Activated CD4-positive, alpha-beta T cell treated with anti-CD3 and anti-CD28 coated beads for 4 hours (primary cell): ENCODE results near the gene CDH23.

Experiments
- DNase-seq, 2 donors: peaks; one replicate each; pipeline ENCODE4 v3.0.0-alpha.2; 2020

Gene CDH23

GRCh38 chr10:71647526-71648253, 251.0 kb downstream of the CDH23 start:
- DNase-seq: no peak

GRCh38 chr10:71648254-71648932, 251.7 kb downstream of the CDH23 start:
- no peak for DNase-seq

- DNase-seq: no peak
Observed at GRCh38 chr10:71648933-71649320, 252.2 kb downstream of the CDH23 start.

- no peak for DNase-seq
Observed at GRCh38 chr10:71649631-71650030, 252.9 kb downstream of the CDH23 start.

GRCh38 chr10:71650397-71650796, 253.7 kb downstream of the CDH23 start:
- no peak for DNase-seq

GRCh38 chr10:71651428-71651827, 254.7 kb downstream of the CDH23 start:
- no peak for DNase-seq

GRCh38 chr10:71651928-71652327, 255.2 kb downstream of the CDH23 start:
- DNase-seq: no peak

GRCh38 chr10:71653044-71653443, 256.3 kb downstream of the CDH23 start:
- DNase-seq: no peak

GRCh38 chr10:71656220-71656619, 259.5 kb downstream of the CDH23 start:
- DNase-seq: no peak

GRCh38 chr10:71657604-71658466, 261.1 kb downstream of the CDH23 start:
- no peak for DNase-seq

GRCh38 chr10:71658467-71658745, 261.7 kb downstream of the CDH23 start:
- no peak for DNase-seq

- no peak for DNase-seq
Observed at GRCh38 chr10:71659111-71659634, 262.5 kb downstream of the CDH23 start.

- no peak for DNase-seq
Observed at GRCh38 chr10:71659737-71660136, 263.0 kb downstream of the CDH23 start.

GRCh38 chr10:71660313-71660712, 263.6 kb downstream of the CDH23 start:
- no peak for DNase-seq

GRCh38 chr10:71661060-71661622, 264.4 kb downstream of the CDH23 start:
- DNase-seq: no peak

- no peak for DNase-seq
Observed at GRCh38 chr10:71661779-71662336, 265.1 kb downstream of the CDH23 start.

- no peak for DNase-seq
Observed at GRCh38 chr10:71663311-71663710, 266.6 kb downstream of the CDH23 start.

GRCh38 chr10:71664585-71664984, 267.9 kb downstream of the CDH23 start:
- DNase-seq: no peak

GRCh38 chr10:71665456-71665855, 268.7 kb downstream of the CDH23 start:
- DNase-seq: no peak

- DNase-seq: no peak
Observed at GRCh38 chr10:71666639-71667386, 270.1 kb downstream of the CDH23 start.

- DNase-seq: no peak
Observed at GRCh38 chr10:71667387-71667752, 270.6 kb downstream of the CDH23 start.
